ENCODE data around the gene GPC6.

The GPC6 gene

DNA sequence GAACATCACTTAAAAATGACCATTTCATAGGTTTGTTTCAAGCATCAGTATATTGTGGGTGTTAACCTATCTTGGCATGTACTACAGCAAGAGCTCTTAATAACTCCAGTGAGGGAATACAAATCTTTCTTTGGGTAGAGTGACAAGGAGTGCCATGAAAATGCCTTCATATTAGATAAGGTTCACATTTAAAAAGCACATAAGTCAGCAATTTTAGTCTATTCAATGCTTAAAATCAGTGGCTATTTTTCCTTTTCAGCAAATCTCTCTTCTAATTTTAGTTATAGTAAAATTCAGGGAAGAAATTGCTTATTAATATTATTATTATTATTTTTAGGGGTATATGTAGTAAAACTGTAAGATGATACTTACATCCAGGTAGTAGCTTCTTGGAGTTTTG is 291.1 kb downstream of the GPC6 start:
- no peak for DNase-seq

DNA sequence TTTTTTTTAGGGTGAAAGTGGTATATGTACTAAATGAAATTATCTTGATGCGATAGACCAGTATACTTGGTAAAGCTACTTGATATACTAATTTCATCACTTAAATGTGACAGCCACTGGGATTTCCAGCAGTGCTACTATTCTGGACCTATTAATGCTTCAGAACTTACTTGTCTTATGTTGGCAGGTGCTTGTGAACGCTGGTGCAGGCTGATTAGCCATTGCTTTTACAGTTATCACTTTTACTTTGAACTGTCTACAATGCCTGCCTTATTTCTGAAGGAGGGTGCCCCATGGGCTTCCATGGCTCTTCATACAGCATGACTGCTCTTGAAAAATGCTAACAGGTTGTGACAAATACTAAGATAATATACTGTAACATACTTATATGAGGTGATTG is 294.7 kb downstream of the GPC6 start:
- DNase-seq: no peak

DNA sequence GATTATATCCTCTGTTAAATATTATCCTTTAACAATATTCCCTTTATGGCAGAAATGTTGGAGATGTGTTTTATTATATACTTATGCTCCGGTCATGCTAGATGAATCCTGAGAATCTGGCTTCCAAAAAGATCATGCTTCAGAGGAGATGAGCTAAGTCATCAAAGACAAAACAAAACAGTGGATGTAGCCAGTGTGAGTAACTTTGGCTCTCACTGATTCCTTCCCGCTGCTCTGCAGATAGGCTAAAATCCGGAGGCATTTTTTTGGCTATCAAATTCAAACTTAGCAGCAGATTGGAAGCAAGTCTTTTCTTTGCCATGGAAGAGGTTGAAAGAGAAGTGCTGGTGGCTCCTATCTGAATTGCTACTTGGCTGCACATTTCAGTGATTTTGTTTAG is 295.9 kb downstream of the GPC6 start:
- DNase-seq: no peak

DNA sequence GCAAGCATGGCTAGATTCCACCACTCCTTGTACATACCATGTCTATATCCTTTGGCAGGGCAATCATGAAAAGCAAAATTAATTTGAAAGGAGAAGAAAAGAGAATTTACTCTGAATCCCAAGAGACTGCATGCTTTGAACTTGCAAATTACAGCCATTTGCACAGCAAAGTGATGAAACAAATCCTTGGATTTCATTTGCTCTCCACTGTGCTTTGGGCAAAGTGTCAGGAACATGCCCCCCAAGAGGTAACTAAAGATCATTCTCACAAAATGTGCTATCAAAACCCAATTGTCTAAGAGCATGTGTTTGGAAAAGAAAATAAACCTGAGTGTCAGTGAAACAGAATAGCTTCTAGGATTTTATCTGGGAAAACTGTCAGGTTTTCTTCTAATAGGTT is 298.5 kb downstream of the GPC6 start:
- no peak for DNase-seq

GRCh38 chr13:93527748-93528297 is 301.2 kb downstream of the GPC6 start:
- DNase-seq: no peak

- no peak for DNase-seq
Observed at GRCh38 chr13:93529961-93530360, 303.4 kb downstream of the GPC6 start.

DNA sequence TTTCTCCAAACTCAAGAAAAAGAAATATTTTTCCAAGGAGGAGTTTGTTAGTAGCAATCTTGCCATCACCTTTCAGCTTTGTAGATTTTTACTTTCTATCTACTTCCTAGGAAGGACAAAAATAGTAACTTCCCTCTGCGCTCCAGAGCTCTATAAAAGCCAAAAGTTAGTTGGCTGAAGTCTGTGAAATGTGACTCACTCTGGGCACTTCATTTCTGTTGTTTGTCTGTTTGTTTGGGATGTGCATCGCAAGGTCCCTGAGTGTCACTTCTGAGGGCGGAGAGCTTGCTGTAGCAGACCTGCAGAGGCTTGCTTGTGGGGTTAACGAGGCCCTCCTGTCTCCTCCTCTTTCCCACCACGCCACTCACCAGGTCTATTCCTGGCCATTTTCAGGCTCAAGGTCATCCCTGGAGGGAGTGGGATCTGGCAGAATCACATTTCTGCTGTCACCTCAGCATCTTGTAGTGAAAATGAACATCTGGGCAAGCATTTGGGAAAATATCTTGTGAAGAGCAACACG is 307.6 kb downstream of the GPC6 start:
- DNase-seq: no peak

GRCh38 chr13:93535251-93535650 is 308.6 kb downstream of the GPC6 start:
- no peak for DNase-seq

DNA sequence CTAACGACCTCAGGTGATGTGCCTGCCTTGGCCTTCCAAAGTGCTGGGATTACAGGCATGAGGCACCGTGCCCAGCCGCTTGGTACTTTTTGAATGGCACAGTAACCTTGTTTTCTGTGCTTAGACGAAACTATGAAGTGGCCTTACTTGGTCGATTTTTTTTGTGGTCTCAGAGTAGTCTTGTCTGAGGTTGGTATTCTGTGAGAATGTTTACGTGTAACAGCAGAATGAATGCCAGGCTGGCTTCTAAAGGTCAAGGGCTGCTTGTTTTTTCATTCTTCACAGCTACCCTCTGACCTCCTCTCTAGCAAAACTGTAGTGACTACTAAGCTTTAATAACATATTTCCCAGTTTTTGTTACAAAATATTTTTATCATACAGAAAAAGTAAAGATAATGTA is 313.3 kb downstream of the GPC6 start:
- DNase-seq: no peak

DNA sequence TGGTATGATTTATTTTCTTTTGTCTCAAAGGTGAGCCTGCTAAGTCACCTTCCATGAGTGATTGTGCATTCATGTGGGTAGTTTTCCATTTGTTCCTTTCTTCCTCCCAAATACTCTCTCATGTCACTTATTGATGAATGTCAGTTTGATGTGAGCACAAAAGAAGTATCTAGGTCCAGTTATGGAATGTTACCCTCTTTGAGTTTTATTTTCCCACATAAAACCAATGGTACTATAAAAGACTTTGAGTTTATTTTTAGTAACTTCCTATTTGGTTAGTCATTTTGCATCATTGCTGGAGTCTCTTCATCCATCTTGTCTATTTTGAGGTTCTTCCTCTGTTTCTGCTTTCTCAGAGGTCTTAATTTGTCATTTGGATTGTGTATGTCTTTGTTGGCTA is 321.3 kb downstream of the GPC6 start:
- DNase-seq: no peak

GRCh38 chr13:93549326-93550005 is 322.9 kb downstream of the GPC6 start:
- no peak for DNase-seq

DNA sequence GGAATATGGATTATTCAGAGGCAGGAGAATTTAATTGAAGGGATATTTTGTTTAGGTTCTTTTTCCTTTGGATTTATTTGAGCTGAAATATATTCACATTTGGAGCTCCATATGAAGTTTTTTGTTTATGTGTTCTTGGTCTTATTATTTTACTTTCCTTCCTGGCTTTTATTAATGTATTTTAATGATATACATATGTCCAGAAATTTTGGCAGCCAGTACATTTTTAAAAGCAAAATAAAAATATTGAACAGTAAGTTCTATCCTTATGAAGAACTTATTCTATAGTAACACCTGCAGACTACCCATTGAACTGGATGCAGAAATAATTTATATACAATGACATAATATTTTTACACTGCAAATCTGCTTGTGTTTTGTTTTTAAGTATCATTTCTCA is 323.6 kb downstream of the GPC6 start:
- DNase-seq: no peak

DNA sequence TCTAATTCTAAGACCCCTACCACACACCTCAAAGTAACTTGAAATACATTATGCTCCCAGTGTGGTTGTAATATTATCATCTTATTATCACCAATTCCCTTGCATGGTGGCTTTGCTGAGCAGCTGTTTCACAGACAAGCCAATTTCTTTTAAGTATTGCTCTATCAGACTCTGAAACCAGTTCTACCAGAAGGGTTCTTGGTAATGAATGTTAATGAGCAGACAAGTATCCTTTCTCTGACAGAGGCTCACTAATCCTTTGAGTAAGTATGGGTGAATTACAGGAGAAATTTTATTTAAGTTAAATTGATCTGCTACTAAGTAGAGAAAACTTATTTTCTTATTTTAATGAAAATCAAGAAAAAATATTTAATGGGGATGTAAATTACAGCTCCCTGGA is 326.0 kb downstream of the GPC6 start:
- no peak for DNase-seq

GRCh38 chr13:93554514-93554913 is 327.9 kb downstream of the GPC6 start:
- DNase-seq: no peak

DNA sequence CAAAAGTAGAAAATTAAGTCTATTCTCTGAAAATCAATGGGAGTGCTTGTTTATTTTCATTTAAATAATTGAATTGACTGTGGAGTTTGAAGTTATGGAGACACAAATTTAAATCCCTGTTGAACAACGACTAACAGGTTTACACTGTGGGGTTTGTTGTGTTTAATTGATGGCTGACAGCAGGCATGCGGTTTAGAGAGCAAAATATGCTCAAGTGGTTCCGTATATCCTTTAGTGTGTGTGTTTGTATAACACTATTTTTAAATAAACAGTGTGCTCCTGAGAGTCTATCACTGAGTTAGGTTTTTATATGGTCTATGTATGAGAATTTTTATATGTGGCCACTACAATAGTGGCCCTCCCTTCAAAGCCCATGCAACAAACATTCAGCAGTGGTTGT is 332.0 kb downstream of the GPC6 start:
- DNase-seq: no peak

GRCh38 chr13:93559718-93560117 is 333.1 kb downstream of the GPC6 start:
- DNase-seq: no peak

- peak; percentile 85 for DNase-seq
Observed at GRCh38 chr13:93561576-93562225, 335.1 kb downstream of the GPC6 start.

DNA sequence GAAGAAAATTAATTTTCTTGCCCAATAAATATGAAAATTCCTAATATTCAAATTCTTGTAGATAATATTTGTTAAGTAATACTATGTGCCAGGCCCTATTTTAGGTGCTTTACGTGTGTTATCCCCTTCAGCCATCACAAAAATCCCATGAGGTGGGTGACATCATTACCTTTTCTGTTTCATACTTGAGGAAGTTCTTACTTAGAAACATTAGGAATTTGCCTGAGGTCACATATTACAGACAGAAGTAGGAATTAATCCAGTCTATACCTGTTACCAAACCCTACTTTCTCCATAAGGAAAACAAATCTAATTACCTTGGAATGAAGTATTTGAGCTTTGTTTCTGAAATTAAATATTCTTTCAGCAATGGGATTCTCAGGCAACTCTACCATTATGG is 336.1 kb downstream of the GPC6 start:
- no peak for DNase-seq

DNA sequence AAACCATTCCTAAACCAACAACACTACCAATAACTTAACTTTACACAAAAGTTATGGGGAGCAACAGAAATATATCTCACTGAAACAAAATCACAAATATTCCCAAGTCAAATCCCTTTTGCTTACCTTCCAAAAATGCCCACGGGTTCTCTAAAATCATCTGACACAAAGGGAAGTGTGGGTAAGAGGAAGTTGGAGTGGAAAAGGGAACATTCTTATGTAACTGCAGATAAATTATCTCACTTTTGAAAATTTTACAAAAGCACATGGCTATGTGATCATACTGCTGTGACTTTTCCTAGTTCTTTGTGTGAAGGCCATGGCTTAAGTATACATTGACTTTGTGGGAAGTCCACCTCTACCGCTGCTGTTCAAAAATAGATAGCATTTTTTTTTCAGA is 350.5 kb downstream of the GPC6 start:
- no peak for DNase-seq

DNA sequence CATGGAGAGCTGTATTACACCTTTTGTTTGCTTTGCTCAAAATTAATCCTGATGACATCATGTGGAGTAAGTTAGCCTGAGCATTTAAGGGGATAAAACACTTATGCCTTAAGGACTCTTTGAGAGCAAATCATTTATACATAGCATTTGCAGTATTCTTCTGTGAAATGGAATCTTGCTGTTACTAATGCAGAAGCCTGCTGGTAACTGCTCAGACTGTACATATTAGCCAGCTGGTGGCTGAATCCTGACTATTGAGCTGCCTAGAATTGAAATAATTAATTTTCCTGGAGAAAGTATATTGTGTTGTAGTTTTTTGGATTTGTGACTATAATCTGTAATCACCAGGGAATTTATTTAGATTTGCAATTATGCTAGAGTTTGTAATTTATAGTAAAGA is 363.2 kb downstream of the GPC6 start:
- DNase-seq: no peak

DNA sequence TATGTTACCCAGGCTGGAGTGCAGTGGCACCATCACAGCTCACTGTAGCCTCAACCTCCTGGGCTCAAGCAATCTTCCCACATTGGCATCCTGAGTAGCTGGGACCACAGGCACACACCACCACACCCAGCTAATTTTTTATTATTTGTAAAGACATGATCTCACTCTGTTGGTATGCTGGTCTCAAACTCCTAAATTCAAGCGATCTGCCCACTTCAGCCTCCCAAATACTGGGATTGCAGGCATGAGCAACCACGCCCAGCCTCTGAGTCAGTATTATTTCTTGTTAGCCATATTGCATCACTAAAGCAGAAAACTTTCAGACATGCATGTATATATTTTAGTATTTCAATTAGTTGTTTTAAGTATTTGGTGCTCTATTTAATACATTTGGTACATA is 376.4 kb downstream of the GPC6 start:
- DNase-seq: no peak

DNA sequence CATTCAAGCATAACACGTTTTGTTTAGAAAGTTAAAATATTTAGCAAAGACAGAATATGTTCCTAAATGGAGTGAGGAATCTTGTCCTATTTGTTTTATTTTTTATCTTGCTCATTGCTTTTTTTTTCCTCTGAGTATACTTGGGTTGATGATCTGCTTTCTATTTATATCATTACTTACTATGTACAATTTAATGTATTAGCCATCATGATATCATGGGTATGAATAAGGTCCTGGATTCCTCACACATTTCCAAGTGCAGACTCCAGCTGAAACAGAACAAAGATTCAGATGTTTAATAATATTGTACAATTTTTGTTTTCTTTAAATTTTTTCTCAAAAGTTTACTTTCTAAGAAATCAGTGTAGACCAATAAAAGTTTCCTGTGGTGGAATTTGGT is 388.2 kb downstream of the GPC6 start:
- DNase-seq: no peak

GRCh38 chr13:93620181-93620765 is 393.7 kb downstream of the GPC6 start:
- no peak for DNase-seq

- no peak for DNase-seq
Observed at GRCh38 chr13:93621051-93621450, 394.4 kb downstream of the GPC6 start.
